GM12878 (cell line): ENCODE data around the gene NKIRAS2.

ENCODE experiments used
- ASH2L ChIP-seq: fragments of 300-600, 200-600 bp; sonication (generic); IDR thresholded peaks from 2 replicates; pipeline ENCODE4 v1.6.1; 2017; ENCODE audit warnings: low read depth, mild to moderate bottlenecking, borderline replicate concordance
- CREB1 ChIP-seq: IDR thresholded peaks from 2 replicates; pipeline ENCODE4 v1.6.1; 2012; ENCODE audit warnings: low read depth, mild to moderate bottlenecking, inconsistent platforms
- HDAC6 ChIP-seq: fragments of 200-600 bp; sonication (generic); IDR thresholded peaks from one replicate; pipeline ENCODE4 v1.8.0; 2017; ENCODE audit warnings: antibody characterized with exemption; ENCODE audit not compliant: unreplicated experiment
- HDGF ChIP-seq: fragments of 450-650 bp; IDR thresholded peaks from 2 replicates; pipeline ENCODE4 v1.6.1; 2016; ENCODE audit warnings: antibody characterized with exemption
- MEF2A ChIP-seq: IDR thresholded peaks from 2 replicates; pipeline ENCODE4 v1.6.1; 2011; ENCODE audit warnings: low read depth, mild to moderate bottlenecking, low read length, moderate library complexity; ENCODE audit not compliant: insufficient read depth
- MXI1 ChIP-seq: fragments of 150-350 bp; IDR thresholded peaks from 2 replicates; pipeline ENCODE4 v1.6.1; 2011; ENCODE audit warnings: low read depth, mild to moderate bottlenecking, inconsistent platforms, low read length, improper control_type of control experiment
- POLR2AphosphoS5 ChIP-seq: IDR thresholded peaks from 2 replicates; pipeline ENCODE4 v1.6.1; 2011; ENCODE audit warnings: mild to moderate bottlenecking, low read length, inconsistent platforms
- SIN3A ChIP-seq: IDR thresholded peaks from 2 replicates; pipeline ENCODE4 v1.6.1; 2012; ENCODE audit warnings: low read depth, low read length, improper control_type of control experiment
- SMAD1 ChIP-seq: fragments of 450-650 bp; IDR thresholded peaks from 2 replicates; pipeline ENCODE4 v1.6.1; 2018; ENCODE audit warnings: mild to moderate bottlenecking, low read depth; ENCODE audit not compliant: partially characterized antibody
- SREBF2 ChIP-seq: IDR thresholded peaks from 2 replicates; pipeline ENCODE4 v1.6.1; 2012; ENCODE audit warnings: mild to moderate bottlenecking, low read length
- TF ChIP-seq, protein P1 (sequence below), 3 experiments: IDR thresholded peaks in 2 of 3; conservative IDR thresholded peaks in 1 of 3; 2 replicates each; pipeline ENCODE4 v1.5.1; 2011; ENCODE audit warnings: low read depth in 3 of 3, low read length in 3 of 3, mild to moderate bottlenecking in 3 of 3, control low read depth in 2 of 3, moderate library complexity in 2 of 3, inconsistent platforms in 1 of 3, mixed read lengths in 1 of 3; ENCODE audit not compliant: control insufficient read depth in 2 of 3, insufficient read depth in 1 of 3; ENCODE audit errors: extremely low read depth in 1 of 3
- TF ChIP-seq, protein P2 (sequence below): IDR thresholded peaks from 2 replicates; pipeline ENCODE4 v1.6.1; 2012; ENCODE audit warnings: mild to moderate bottlenecking, low read depth, low read length
- TF ChIP-seq, protein P3 (sequence below): IDR thresholded peaks from 2 replicates; pipeline ENCODE4 v1.6.1; 2012; ENCODE audit warnings: low read depth, low read length, improper control_type of control experiment
- TF ChIP-seq, protein P4 (sequence below): fragments of 150-350 bp; IDR thresholded peaks from 2 replicates; pipeline ENCODE4 v1.6.1; 2016; ENCODE audit warnings: low read depth, low read length

DNA sequence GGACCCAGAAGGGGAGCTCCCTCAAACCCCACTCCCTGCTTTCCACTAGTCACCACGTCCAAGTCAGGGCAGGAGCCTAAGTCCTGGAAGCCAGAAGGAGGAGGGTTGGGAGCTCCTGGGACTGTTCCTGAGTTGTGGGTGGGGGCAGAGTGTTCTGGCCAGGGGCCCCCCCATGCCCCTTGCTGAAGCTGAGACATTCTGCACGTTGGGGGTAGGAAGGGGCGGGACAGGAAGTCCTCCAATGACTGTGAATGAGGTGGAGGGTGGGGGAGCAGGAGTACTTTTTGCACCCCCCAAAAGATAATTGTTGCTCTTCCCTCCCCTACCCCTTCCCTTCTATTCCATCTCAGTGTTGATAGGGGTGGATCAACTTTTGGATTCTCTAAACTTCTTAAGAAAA, 51.9 kb downstream of the NKIRAS2 start:
- TF ChIP-seq SREBF2 (no peak), HDAC6 (no peak), SMAD1 (no peak), MEF2A (no peak), HDGF (no peak), SIN3A (no peak), CREB1 (no peak), POLR2AphosphoS5 (no peak), ASH2L (no peak), MXI1 (no peak)
- TF ChIP-seq, protein P1, sequence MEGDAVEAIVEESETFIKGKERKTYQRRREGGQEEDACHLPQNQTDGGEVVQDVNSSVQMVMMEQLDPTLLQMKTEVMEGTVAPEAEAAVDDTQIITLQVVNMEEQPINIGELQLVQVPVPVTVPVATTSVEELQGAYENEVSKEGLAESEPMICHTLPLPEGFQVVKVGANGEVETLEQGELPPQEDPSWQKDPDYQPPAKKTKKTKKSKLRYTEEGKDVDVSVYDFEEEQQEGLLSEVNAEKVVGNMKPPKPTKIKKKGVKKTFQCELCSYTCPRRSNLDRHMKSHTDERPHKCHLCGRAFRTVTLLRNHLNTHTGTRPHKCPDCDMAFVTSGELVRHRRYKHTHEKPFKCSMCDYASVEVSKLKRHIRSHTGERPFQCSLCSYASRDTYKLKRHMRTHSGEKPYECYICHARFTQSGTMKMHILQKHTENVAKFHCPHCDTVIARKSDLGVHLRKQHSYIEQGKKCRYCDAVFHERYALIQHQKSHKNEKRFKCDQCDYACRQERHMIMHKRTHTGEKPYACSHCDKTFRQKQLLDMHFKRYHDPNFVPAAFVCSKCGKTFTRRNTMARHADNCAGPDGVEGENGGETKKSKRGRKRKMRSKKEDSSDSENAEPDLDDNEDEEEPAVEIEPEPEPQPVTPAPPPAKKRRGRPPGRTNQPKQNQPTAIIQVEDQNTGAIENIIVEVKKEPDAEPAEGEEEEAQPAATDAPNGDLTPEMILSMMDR (IDR thresholded peaks at IDR 0.05 in 2 of 3, conservative IDR thresholded peaks at IDR 0.05 in 1 of 3; ENCODE audit: control insufficient read depth in 2 of 3, extremely low read depth in 1 of 3, insufficient read depth in 1 of 3, low read depth in 3 of 3, low read length in 3 of 3): no peak
- TF ChIP-seq, protein P2, sequence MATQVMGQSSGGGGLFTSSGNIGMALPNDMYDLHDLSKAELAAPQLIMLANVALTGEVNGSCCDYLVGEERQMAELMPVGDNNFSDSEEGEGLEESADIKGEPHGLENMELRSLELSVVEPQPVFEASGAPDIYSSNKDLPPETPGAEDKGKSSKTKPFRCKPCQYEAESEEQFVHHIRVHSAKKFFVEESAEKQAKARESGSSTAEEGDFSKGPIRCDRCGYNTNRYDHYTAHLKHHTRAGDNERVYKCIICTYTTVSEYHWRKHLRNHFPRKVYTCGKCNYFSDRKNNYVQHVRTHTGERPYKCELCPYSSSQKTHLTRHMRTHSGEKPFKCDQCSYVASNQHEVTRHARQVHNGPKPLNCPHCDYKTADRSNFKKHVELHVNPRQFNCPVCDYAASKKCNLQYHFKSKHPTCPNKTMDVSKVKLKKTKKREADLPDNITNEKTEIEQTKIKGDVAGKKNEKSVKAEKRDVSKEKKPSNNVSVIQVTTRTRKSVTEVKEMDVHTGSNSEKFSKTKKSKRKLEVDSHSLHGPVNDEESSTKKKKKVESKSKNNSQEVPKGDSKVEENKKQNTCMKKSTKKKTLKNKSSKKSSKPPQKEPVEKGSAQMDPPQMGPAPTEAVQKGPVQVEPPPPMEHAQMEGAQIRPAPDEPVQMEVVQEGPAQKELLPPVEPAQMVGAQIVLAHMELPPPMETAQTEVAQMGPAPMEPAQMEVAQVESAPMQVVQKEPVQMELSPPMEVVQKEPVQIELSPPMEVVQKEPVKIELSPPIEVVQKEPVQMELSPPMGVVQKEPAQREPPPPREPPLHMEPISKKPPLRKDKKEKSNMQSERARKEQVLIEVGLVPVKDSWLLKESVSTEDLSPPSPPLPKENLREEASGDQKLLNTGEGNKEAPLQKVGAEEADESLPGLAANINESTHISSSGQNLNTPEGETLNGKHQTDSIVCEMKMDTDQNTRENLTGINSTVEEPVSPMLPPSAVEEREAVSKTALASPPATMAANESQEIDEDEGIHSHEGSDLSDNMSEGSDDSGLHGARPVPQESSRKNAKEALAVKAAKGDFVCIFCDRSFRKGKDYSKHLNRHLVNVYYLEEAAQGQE: no peak
- TF ChIP-seq, protein P3, sequence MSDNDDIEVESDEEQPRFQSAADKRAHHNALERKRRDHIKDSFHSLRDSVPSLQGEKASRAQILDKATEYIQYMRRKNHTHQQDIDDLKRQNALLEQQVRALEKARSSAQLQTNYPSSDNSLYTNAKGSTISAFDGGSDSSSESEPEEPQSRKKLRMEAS: no peak
- TF ChIP-seq, protein P4, sequence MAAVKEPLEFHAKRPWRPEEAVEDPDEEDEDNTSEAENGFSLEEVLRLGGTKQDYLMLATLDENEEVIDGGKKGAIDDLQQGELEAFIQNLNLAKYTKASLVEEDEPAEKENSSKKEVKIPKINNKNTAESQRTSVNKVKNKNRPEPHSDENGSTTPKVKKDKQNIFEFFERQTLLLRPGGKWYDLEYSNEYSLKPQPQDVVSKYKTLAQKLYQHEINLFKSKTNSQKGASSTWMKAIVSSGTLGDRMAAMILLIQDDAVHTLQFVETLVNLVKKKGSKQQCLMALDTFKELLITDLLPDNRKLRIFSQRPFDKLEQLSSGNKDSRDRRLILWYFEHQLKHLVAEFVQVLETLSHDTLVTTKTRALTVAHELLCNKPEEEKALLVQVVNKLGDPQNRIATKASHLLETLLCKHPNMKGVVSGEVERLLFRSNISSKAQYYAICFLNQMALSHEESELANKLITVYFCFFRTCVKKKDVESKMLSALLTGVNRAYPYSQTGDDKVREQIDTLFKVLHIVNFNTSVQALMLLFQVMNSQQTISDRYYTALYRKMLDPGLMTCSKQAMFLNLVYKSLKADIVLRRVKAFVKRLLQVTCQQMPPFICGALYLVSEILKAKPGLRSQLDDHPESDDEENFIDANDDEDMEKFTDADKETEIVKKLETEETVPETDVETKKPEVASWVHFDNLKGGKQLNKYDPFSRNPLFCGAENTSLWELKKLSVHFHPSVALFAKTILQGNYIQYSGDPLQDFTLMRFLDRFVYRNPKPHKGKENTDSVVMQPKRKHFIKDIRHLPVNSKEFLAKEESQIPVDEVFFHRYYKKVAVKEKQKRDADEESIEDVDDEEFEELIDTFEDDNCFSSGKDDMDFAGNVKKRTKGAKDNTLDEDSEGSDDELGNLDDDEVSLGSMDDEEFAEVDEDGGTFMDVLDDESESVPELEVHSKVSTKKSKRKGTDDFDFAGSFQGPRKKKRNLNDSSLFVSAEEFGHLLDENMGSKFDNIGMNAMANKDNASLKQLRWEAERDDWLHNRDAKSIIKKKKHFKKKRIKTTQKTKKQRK: no peak
